Urothelium cell line (cell line): ENCODE measurements around the gene KDM4E.
A peak's percentile ranks its signal among the peaks of the same experiment; 100 is the strongest.
"Not testable (repeated sequence)": the region's sequence is repeated elsewhere in the genome, so short reads cannot be mapped to it uniquely, and the experiment has no call there.

Source experiments
- DNase-seq: peaks from one replicate; pipeline ENCODE4 v3.0.0; 2011; ENCODE audit warnings: low spot score, mixed read lengths
- FAIRE-seq: peaks from 2 replicates; lab custom pipeline; 2011; peaks lifted over from hg19 to GRCh38; lab: Jason Lieb, UNC

KDM4E gene

DNA sequence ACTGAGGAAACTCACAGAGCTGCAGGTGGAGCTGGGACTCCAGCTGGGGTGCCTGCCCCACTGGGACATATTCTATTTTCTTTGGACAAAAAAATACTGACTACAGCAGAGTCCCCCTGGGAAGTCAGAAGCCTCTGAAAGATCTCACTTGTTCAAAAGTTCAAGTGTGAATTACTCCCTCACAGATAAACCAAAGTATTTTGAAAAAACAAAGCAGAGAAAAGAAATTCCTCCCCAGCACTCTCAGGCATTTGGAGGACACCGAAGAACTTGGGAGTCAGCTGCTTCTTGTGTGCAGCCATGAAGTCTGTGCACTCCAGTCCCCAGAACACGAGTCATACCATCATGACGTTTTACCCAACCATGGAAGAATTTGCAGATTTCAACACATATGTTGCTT, 24.1 kb downstream of the KDM4E start, which contains the start of gene KDM4F:
Gene KDM4F (plus strand): TSS at position 301 of the 400 bp plus-strand sequence.
- DNase-seq, FAIRE-seq: not testable (repeated sequence)

DNA sequence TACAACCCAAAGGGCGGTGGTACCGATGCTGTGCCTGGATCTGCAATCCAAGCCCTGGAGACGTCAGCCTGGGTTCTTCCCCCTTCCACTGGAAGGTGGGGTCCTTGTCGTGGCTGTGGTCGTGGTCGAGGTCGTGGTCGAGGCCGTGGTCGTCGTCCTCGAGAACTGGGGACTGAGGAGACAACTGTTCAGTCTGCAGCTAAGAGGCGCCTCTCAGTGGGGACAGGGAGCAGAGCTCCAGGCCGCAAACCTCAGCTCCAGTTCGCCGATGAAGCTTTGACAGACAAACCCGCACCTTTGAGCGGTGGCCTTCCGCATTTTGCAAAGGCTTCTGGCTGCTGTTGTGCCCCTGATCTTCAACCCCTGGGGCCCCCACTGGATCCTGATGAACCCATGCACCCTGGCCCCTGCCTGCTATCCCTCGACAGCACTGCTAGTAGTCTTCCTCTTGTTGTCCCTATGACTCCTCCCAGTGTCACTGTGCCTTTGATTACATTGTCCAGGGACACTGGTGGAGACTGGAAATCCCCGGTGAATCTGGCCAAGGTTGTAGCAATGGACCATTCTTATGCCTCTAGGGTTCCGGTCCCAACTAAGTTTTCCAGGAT, 25.6 kb downstream of the KDM4E start:
- DNase-seq (no peak), FAIRE-seq (no peak)

DNA sequence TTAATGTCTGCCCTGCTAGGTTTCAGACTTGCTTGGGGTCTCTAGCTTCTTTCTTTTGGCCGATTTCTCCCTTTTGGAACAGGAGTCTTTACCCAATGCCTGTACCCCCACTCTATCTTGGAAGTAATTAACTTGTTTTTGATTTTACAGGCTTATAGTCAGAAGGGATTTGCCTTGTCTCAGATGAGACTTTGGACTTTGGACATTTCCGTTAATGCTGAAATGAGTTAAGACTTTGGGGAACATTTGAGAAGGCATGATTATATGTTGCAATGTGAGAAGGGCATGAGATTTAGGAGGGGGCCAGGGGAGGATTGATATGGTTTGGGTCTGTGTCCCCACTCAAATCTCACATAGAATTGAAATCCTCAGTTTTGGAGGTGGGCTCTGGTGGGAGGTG, 29.3 kb downstream of the KDM4E start:
- FAIRE-seq (no peak), DNase-seq (no peak)

DNA sequence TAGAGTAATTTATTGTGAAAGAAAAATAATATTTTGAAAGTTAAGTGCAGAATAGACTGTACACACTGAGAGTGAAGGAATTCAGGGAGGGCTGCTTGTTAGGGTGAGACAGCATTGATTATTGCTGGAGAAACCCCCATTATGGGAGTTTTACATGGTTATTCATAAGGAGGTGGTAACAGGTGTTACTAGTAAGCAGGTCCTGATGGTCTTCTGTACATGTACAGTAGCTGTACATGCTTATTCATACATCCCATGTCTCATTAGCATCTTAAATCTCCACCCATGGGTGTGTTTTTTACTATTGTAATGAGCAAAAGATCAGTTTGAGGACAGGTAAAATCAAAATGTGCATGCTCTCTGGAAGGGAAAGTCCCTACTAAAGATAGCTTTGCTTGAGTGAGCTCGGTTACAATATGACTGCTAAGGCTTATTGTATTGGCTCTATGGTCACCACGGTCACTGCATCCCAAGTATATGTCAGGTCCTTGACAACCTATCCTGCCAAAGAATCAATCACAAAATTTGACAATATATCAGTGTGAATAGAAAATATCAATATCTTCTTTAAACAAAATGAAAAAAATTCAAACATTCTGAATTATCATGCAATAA, 30.3 kb downstream of the KDM4E start:
- FAIRE-seq: no peak
- DNase-seq: no peak

DNA sequence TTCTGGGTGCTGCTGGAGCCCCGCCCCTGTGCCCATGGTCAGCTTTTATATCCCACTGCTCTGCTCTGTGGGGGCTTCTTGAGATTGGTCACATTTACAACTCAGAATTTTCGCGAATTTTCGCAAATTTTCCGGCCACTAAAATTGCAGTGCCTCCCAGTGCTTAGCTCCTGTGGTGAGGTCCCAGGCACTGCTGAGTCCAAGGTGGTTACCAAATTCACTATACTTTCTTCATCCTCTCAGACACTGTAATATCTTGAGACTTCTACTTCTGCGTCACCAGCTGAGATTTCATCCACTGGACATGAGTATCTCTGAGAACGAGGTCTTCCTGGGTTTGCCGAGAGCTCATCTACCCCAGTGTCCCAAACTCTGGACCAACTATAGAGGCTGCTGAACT, 32.9 kb downstream of the KDM4E start:
- FAIRE-seq (no peak), DNase-seq (no peak)

DNA sequence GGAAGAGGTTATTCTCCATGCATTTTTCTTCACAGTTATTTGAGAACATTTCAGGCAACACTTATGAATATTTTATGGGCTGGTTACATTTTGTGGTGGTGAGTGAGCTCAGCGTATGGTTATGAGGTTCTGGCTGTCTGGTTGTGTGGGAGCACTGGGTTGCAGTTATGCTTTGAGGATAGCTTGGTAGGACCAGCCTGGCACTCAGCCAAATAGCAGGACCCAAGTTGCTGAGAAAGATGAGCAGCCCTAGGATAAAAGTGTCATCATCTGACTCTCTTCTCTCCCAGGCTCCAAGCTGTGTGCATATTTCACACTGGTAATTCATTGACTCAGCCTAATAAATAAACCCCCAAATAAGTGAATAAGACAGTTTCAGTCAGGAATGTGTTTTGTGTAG, 33.6 kb downstream of the KDM4E start:
- FAIRE-seq (no peak), DNase-seq (no peak)

DNA sequence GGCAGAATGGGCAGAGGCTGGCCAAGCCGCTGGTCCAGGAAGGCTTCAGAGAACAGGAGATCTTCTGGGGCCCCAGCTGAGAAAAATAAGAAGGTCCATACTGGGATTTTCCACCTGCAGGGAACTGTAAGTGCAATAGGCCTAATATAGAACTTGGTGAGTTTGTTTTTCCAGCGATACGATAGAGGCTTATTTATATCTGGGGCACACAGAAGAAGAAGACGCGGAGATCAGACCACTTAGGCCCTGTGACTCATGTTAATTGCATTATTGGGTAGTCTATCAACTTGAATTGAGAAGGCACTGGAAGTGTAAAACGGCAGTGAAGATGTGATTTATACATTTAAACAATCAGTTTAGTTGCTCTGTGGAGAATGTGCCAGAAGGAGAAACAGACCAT, 34.0 kb downstream of the KDM4E start:
- FAIRE-seq (no peak), DNase-seq (no peak)

DNA sequence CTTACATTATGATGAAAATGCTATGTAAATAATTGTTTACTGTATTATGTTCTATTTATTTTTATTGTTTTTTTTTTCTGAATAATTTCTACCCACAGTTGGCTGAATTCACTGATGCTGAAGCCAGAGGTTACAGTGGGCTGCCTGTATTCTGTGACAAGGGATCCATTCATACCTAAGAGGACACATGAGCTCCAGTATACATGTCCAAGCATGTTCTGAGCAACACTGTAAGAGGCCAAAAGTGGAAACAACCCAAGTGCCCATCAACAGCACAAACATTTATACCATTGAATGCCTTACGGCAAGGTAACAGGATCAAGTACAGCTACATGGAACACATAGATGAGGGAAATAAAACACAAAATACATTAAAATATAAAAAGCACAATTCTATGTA, 40.3 kb downstream of the KDM4E start:
- no peak for DNase-seq

DNA sequence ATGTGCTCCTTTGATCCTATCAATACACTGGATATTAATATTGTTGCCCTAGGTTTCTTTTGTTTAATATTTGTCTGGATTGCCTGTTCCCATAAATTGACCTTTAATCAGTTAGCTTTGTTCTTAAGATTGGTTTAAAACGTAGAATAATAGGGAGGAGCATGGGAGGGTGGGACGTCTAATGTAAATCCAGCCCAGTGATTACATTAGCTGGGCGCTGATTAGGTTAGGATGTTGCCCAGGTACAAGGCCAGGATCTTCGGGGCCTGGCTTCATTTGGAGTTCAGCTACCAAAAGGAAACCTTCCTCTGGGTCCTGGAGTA, 41.6 kb downstream of the KDM4E start, which contains the start of gene SRSF8:
Gene SRSF8 (plus strand): TSS at position 204 of the 323 bp plus-strand sequence. CDS start 308 bp downstream, outside the sequence.
- FAIRE-seq: no peak
- no peak for DNase-seq

More for the DNA sequence above, 40.3 kb downstream of the KDM4E start:
- no peak for FAIRE-seq

DNA sequence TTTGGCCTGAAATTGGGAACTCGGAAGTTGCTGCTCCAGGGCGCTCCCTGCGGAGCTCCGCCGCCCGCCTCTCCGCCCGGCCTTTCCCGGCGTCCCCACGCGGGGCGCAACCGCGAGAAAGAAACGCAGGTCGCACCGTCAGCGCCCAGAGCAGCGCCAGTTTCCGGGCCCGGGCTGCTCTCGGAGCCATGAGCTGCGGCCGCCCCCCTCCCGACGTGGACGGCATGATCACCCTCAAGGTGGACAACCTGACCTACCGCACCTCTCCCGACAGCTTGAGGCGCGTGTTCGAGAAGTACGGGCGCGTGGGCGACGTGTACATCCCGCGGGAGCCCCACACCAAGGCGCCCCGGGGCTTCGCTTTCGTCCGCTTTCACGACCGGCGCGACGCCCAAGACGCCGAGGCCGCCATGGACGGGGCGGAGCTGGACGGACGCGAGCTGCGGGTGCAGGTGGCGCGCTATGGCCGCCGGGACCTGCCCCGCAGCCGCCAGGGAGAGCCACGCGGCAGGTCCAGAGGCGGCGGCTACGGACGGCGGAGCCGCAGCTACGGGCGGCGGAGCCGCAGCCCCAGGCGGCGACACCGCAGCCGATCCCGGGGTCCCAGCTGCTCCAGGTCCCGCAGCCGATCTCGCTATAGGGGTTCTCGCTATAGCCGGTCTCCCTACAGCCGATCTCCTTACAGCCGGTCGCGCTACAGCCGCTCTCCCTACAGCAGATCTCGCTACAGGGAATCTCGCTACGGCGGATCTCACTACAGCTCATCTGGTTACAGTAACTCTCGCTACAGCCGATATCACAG, 42.2 kb downstream of the KDM4E start:
- DNase-seq (peak; percentile 76), FAIRE-seq (no peak)

DNA sequence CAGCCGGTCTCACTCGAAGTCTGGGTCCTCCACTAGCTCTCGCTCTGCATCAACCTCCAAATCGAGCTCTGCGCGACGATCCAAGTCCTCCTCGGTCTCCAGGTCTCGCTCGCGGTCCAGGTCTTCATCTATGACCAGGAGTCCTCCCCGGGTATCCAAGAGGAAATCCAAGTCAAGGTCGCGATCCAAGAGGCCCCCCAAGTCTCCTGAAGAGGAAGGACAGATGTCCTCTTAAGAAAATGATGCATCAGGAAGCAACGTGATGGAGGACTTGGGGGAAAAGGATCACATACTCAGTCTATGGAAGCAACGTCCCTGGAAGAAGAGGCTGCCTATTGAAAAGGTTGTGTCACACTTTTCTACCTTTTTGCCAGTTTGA, 42.8 kb downstream of the KDM4E start:
- FAIRE-seq (no peak), DNase-seq (no peak)

DNA sequence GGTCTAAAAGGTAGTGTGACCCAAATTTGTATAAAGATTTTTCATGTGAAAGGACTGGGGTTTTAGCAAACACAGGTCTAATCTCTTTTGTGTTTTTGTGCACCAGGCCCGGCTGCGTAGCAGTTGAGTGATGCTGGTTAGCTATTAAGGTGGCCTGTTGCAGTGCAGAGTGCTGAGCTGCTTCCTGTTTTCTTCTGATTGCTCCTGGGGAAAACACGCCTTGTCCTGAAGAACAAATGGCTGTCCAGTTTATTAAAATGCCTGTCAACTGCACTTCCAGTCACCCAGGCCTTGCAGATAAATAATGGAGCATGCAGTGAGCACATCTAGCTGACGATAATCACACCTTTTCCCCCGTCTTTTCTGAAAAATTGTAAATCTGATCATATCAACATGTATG, 43.5 kb downstream of the KDM4E start:
- DNase-seq (peak; percentile 76), FAIRE-seq (no peak)

DNA sequence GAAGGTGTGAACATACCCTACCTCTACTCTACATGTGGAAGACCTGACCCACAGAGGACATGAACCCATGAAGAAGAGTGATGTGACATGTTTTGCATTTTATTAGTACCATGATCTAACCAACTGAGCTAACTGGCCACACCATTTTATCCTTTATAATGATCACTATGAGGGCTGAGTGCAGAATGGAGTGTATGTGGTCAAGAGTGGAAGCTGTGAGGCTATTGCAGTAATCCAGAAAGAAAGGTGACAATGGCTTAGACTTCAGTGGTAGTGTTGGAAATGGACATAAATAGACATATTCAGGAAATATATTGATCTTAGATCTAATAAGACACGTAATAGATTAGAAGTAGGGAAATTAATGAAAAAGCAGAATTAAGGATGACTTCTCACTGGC, 45.4 kb downstream of the KDM4E start:
- no peak for FAIRE-seq

DNA sequence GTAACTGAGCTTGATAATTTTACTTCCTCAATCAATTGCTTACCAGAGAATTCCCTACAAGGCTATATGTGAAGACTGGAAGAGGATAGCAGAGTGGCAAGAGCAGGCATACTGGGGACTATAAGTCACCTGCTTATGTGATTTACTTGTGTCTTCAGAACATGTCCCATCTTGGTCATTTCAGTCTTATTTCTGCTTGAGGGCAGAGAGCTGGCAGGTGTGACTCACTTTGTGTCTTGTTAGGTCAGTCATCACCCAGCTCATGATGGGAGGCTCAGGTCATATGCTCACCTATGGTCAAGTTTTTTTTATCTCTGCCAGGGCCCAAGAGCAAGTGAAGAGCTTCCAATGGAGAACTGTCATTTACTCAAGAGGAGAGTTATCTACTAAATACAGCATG, 47.9 kb downstream of the KDM4E start:
- FAIRE-seq (no peak), DNase-seq (no peak)

More for the DNA sequence above, 45.4 kb downstream of the KDM4E start:
- DNase-seq: no peak

DNA sequence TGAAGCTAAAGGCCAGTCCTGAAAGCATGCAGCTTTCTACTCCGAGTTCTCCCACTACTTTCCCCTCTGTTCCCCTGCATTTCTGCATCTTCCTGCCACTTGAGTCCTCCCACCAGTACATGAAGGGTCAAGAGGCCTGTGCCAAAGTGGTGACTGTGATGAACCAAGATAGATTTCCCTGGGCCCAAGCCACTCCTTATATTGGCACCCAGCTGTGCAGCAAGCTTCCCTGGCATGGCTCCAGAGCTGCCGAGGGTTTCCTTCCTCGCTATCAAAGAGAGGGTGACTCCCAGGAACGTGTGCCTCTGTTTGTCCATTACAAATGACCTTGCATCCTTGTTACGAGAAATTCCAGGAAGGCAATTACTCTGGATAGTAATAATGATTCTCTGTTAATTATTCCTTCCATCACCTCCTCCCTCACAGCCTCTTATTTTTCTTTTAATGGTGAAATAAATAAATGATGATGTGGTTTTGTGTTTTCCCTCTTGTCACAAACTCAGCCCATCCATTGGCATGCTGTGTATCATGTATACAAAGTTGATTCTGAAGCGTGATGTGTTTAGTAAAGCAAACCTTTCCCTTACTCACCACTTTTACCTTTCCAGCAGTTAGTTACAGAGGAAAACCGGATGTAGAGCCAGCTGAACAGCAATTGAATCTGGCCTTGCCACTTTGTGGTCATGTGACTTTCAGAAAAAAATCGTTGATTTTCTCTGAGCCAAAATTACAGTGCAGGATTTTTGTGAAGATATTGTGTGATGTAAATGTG, 49.9 kb downstream of the KDM4E start:
- no peak for FAIRE-seq

DNA sequence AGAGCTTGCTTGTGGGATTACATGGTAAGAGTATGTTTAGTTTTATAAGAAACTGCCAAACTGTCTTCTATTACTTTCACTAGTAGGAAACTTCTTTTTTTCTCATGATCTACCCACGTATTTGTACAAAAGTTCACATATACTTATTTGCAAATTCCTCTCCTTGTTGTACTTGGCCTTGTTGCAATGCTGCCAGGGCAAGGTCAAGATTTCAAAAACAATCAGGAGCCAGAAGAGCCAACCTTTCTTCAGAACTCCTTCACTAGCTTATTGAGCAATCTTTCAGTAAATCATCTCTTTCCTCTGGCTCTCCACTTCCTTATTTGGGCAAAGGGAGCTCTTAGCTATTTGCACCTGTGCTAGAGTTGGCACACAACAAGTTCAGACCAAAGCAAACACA, 51.4 kb downstream of the KDM4E start:
- no peak for FAIRE-seq
- DNase-seq: no peak

More for the DNA sequence above, 49.9 kb downstream of the KDM4E start:
- DNase-seq: no peak

DNA sequence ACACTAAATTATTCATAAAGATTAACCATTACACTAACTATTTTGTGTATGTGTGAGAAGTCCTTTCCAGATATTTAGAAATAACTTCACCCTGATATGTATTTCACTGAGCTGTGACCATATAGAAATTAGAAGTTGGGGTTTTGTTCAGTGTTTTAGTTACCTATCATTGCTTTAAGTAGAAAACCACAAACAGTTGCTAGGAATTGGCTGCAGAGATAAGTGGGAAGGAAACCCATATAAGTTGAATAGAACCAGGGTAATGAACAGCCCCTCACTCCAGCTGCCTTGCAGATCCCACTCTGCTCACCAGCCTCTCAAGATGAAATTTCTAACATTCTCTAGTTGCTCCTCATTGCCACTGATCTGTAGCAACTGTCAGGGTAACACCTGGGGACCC, 51.9 kb downstream of the KDM4E start:
- DNase-seq: no peak
- no peak for FAIRE-seq
